Head of caudate nucleus (tissue), 42 donors: Measurements from ENCODE around the gene EDC3.

Source experiments
- DNase-seq, 42 donors: peaks; one replicate each; pipeline versions ENCODE4 v3.0.0 to v3.0.0-alpha.2; 2020 to 2021; ENCODE audit warnings: mixed read lengths in 7 of 42
- intact Hi-C: fragments of 100-400 bp; cut with DNase I; formaldehyde crosslinking; loops from one replicate; pipeline ENCODE4 v1.15.0; 2022

EDC3 gene

DNA sequence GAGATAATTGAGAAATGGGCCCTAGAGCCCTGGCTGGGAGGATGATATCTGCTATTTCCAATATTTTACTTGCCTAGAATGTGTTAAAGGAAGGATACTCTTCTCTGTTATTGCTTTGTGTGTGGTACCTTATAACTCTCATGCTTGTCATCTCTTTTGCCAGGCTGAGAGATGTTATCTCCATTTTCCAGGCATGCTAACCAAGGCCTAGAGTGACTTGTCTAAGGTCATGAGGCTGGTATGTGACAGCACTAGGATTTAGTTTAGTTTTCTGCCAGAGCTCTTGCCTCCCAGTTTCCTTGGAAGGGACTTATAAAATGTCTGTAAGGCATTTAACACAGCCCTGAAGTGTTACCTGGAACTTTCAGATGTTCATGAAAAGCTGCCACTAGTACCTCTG lies 78.8 kb downstream of the EDC3 start:
- intact Hi-C loops, result loop anchor here (5.0 kb wide), 2 partner anchors 155 to 625 kb away; partner anchors contain the start of genes PML, STOML1 and UBL7
- no peak for DNase-seq

DNA sequence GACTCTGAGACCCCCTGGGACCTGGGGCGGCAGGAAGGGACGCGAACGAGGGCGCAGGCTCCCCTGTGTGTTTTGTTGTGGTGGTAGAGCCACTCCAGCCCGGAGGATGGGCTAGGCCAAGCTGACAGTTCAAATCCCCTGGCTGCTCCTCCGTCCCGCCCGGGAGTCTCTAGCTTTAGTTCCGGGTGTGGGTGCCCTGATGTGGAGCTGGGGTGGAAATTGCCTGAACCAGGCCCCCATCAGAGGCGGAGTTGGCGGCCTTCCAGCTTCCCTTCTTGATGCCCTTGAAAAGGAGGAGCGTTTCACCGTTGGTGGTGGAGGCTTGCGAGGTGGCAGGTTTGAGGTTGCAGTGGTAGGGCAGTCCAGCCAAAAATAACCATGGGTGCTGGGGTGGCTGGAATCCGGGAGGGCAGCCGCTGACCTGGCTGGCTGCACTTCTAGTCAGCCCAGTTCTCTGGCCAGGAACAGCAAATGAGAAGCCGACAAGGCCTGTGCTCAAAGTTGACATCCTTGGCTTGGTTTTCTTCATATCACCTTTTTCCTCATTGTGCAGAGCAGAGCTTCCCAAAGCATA lies 79.4 kb downstream of the EDC3 start:
- DNase-seq, result peak; percentile 51 to 91 (median 77)
- intact Hi-C loops, result loop anchor here (5.0 kb wide), 2 partner anchors 154 to 624 kb away; partner anchors contain the start of genes PML, STOML1 and UBL7

DNA sequence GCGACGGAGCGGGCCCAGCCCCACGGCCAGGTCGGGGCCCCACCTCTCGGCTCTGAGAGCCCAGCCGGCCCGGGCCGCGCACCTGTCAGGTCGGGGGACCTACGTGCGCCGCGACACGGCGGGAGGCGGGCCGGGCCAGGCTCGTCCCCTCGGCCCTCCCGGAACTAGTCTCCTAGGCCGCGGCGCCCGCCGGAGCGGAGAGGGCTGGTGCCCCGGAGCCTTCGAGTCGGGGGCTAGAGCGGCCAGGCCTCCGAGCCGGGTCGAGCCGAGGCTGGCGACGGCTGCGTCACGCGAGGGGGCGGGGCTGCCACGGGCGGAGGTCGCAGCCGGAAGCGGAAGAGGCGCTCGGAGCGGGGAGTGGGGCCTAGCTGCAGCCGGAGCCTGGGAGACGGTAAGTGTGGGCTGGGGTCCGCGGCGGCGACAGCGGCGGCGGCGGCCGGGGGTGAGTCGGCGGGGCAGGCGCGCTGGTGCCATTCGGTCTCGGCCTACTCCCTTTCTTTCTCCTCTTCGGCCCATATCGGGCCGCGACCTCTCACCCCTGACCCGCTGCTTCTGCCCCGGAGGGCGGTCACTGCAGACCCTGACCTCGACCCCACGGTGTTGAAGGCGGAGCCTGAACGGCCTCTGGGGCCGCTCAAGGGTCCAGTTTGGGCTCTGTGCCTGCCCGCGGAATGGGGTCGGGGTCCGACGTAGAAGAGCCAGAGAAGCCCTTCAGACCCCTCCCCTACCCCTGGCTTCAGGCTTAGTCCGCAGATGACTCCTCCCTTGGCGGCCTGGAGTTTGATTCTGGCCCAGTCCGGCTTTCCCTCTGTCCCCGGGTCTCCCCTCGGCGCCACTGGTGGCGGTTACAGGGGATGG lies 80.1 kb downstream of the EDC3 start, which contains the start of gene CLK3:
Gene CLK3, plus strand, starts transcription at position 329 of the 858 bp plus-strand sequence. CDS start 3,361 bp downstream, outside the sequence.
- intact Hi-C loops, result loop anchor here (2.0 to 5.0 kb wide), 3 partner anchors 69 to 623 kb away; partner anchors contain the start of genes PML, STOML1 and UBL7
- peak; percentile 82 to 99 (median 97) for DNase-seq

DNA sequence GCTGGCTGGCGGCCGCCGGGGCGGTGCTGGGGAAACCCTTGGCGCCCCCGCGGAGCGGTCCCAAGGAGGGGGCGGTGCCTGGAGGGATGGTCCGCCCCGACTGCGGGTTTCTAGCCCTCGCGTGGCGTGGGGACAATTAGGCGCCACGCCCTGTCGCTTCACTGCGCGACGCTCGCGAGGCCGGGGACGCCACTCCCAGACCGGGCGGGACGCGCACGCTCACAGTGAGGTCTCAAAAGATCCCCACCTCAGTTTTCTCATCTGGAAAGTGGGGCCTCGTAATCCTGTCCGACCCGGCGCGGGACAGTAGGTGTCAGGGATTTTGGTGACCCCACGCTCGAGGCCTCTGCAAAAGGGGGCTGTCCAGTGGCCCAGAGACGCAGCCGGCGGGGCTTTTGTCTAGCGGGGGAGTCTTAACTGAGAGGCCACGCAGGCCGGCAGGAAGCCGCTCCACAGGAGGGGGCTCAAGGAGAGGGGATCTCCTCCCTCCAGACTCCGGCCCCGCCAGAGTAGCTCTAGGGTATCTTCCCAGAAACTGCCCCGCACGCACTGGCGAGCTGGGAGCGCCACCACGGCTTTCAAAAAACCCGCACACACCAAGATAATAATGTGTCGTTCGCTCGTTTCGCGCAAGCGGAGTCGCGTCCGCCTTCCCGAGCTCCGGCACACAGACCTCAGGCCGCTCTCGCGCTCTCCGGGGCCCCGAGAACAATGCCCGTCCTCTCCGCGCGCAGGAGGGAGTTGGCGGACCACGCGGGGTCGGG lies 80.9 kb downstream of the EDC3 start:
- intact Hi-C loops, result loop anchor here (2.0 to 5.0 kb wide), 3 partner anchors 68 to 623 kb away; partner anchors contain the start of genes PML, STOML1 and UBL7

DNA sequence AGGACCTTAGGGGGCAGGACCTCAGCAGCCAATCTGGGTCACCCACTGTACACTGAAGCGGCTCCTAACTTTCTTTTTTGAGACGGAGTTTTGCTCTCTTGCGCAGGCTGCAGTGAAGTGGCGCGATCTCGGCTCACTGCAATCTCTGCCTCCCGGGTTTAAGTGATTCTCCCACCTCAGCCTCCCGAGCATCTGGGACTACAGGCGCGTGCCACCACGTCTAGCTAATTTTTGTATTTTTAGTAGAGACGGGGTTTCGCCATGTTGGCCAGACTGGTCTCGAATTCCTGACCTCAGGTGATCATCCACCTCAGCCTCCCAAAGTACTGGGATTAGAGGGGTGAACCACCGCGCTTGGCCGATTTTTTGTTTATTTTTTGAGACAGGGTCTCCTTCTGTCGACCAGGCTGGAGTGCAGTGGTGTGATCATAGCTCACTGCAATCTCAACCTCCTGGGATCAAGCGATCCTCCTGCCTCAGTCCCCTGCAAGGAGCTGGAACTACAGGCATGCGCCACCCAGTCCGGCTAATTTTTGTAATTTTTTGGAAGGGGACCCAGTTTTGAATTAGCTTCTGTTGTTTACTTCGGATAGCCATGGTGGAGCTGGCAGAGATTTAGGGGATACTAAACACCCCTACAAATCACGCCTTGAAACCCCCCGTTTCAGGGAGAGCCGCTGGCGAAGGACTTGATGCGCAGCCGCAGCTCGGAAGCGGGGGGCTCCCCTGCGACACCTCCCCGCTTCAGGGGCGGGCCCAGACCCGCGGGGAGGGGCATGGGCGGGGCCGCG lies 81.7 kb downstream of the EDC3 start:
- intact Hi-C loops, result loop anchor here (2.0 kb wide), 1 partner anchor 67 kb away; no protein-coding TSS in a partner anchor
- peak in 1 of 42 donors; percentile 55 for DNase-seq

More for the DNA sequence above, 80.9 kb downstream of the EDC3 start:
- DNase-seq, result peak in 41 of 42 donors; percentile 63 to 92 (median 86)

DNA sequence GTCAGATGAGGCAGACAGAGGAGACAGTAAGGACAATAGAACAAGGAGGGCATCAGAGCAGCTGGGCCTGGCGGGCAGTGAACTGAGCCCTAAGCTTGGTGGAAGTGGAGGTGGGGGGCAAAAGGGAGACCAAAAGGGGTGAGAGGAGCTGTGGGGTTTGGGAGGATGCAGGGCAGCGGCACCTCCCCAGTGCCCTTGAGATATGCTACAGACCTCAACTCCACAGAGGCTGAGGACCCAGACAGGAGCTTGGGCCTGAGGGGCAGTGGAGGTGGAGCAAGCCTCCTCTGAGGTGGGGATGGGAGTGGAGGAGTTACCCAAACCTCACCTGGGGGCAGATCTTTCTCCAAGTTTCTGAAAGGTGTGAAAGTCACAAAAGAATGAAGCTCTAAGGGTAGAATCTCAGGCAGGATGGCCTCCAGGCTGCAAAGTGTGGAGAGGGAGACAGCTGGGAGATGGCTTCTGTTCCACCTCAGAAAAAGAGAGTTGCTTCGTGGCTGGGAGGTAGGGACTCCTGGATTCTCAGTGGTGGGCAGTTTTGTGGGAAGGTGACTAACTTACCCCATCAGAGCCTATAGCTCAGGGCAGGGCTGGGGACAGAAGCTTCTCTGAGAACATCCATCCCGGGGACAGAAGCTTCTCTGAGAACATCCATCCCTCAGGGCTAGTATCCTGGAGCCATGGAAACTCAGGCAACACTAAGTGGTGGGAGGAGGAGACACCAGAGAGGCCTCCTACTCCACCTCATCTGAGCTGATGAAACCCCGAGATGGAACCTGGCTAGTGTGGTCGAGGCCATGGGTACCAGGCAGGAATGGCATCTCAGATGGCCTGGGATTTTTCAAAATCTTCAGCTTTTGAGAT lies 82.5 kb downstream of the EDC3 start:
- no peak for DNase-seq
- intact Hi-C loops, result no loop called here

DNA sequence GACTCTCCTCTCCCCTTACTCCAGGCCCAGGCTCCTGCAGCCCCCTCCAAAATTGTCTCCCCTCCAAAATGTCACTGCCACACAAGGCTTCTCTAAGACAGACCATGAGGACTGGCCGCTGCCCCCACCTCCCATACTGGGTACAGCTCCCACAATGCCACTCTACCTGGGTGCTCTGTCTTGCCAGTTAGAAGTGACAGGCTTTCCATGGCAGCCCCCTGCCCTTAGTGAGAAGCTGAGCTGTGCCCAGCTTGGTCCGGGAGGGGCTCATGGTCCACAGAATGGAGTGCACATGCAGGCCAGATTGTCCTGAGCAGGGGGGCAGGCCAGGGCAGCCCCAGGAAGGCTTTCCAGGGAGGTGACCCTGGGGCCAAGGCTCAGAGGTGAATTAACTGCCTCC lies 83.1 kb downstream of the EDC3 start:
- intact Hi-C loops, result no loop called here

DNA sequence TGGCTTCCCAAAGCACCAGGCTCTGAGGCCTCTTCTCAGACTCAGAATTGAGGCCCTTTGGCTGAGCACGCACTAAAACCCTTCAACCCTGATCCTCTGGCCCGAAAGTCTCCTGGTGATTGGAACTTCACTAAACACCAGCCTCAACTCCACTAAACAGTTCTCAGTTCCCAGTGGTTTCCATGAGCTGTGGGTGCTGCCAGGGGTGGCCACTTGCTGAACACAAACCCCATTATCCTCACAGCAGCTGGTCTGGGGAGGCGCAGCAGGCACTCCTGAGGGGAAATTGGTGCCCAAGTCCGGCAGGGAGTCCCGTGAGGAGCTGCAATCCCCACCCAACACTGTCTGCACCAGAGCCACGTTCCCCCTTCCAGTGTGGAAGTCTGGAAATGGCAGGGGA lies 84.0 kb downstream of the EDC3 start:
- intact Hi-C loops, result no loop called here
- DNase-seq, result no peak

More for the DNA sequence above, 83.1 kb downstream of the EDC3 start:
- DNase-seq, result no peak

DNA sequence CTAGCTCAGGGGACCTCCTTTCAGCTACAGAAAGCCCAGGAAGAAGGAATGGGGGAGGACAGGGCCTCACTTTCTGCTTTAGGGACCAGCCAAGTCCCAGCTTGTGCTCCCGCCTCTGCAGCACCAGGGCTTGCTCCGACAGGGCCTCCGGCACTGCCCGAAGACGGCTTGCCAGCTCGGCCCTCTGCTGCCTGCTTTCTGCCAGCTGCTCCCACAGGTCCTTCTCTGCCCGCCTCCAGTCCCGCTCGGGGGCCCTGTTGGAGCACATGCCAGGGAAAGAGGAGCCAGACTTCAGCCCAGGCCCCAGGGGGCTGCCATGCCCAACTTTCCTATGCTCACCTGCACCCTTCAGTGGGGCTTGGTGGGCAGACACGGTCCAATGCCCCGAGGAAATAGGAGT lies 84.5 kb downstream of the EDC3 start:
- no peak for DNase-seq
- intact Hi-C loops, result no loop called here

DNA sequence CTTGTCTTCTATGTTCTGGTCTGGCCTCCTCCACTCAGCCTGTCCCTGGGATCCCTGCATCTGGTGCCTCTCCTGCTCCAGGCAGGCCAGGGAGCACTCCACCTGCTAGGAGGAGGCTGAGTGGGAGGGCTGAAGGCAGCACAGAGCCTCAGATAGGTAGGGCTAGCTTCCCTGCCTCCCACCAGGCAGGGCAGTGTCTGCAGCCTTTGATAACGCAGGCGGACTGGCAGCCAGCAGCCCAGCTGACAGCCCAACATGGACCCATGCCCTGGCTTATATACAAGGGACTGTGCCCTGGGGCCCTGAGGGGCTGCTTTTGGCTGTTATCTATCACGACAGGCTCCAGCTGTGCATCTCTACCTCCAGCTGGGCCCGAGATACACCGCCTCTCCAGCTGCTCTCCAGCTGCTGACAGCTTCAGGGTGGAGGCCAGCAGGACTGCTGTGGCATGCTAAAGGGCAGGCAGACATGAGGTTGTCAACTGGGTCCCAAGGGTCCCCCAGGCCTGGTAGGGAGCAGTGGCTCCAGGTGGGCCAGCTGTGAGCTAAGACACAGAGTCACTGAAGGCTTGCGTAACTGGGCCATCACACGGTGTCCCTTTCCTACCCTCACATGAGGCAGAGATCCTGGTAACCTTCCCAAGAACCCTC lies 85.4 kb downstream of the EDC3 start:
- DNase-seq, result no peak
- intact Hi-C loops, result no loop called here

DNA sequence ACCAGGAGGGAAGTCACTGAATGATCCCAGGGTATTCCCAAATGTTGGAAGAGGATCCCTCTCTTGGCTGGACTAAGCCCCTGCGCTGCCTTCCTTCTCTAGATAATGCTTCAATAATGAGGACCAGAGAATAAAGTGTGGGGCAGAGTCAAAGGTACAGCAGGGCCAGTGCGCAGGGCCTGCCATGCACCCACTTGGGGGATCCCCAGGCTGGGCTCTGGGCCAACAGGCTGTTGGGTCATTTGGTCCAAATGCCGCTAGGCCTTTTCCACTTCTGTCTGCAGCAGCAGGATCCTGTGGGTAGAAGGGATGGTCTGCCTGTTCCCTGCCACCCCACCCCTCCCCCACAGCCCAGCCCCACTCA lies 85.9 kb downstream of the EDC3 start:
- intact Hi-C loops, result no loop called here
- no peak for DNase-seq

DNA sequence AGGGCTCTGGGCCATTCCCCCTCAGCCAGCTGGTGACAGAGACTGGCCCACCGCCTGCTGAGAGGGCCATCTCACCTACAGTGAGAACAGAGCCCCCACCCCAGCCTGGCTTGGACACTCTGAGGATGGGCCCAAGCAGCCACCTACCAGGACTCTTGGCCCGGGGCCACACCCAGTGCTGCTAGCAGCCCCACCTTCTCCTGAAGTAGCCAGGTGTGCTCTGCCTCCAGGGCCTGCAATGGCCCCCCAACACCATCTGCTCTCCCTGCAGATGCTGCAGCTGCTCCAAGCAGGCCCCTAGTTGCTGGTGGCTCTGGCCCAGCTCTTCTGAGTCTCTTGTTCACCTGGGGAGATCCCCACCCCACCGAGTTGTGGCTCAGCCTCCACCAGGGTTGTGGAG lies 87.0 kb downstream of the EDC3 start:
- DNase-seq, result no peak
- intact Hi-C loops, result no loop called here

DNA sequence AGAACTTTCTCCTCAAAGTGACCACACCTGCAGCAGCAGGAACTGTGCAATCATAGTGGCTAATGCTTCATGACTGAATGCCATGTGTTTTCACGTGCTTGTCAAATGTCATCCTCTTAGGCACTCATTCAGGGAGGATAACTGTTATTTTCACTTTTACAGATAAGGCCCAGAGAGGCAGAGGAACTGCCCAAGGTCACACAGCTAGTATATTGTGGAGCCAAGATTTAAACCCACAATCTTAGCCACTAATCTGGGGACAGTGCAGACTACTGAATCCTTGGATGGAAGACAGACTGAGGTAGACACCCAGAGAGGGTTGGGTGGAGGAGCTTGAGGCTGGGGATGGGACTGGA lies 90.1 kb downstream of the EDC3 start:
- intact Hi-C loops, result no loop called here
- no peak for DNase-seq

DNA sequence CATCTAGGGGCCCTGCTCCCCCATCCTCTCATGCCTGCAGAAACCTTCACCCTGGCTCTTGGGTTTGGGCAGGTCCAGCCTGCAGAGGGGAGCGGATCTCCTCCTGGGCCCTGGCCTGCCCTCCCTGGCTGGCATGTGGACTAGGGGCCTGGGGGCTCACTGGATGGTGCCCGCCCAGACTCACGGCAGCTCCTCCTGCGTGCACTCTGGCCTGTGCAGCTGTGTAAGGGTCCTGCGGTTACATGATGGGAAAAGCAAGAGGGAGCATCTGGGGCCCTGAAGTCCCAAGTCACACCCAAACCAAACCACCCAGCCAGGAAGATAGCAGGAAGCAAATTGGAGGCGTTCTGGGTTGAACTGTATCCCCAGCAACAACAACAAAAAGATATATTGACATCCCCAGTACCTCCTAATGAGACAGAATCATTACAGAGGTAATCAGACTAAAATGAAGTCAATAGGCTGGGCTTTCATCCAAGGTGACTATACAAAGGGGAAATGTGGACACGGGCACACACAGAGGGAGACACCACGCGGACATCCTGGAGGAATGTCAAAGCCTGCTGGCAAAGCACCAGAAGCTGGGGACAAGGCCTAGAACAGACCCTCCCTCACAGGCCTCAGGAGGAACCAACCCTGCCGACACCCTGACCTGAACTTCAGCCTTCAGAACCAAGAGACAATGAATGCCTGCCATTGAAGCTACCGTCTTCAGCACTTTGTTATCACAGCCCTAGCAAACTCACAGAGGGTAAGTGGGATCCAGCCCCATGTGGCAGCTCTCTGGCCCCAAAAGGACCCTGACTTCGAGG lies 90.6 kb downstream of the EDC3 start:
- no peak for DNase-seq
- intact Hi-C loops, result no loop called here

DNA sequence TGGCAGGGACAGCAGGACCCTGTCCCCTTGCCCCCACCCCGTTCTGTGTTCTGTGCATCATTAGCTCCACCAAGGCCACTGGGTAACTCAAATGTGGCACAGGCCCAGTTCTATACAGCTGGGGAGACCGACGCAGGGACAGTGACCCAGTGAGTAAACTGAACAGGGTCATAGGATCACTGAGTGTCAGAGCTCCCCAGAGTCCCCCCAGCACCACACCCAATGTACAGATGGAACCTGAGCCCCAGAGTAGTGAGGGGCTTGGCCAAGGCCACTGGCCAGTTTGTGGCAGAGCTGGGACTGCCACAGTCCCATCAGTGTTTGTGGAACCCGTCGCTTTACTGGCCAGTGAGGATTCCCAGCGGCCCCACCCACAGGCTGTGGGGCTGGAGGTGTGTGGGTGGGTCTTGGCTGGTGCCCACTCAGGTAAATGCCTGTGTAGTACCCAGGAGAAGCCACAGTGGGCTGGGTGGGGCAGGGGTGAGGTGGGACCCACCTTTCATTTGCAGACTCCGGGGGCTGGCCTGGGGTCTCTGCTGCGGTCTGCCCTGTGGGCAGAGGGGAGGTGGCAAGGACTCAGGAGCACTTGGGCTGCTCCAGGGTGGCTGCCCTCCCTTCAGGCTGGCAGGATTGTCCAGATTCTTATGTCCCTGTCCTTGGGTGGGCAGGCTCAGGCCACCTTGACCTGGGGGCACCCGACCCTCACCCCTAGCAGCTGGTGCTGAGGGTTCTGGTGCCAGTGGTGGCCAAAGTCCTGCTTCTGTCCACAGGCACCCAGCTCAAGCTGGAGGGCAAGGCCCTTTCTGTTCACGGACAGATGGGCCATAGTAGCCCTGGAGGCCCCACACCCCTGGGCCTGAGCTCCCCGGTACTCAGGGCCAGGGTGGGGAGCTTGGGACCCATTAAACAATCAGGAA lies 91.8 kb downstream of the EDC3 start:
- intact Hi-C loops, result no loop called here
- DNase-seq, result no peak
